Measurements from ENCODE around the gene CCDC68. TPM values are rescaled to one million over a fixed set of nuclear protein-coding genes. Genes with fewer than 3 reads are reported as not detected.

Gene CCDC68
- total and polyA plus RNA-seq, 2 of the 13 experiments (the other 11 are each of a cell fraction or from before 2014, with no cell fraction given): 4.6 to 13.3 TPM

- TF ChIP-seq ZBTB33 (CRISPR knock-in tag; IDR thresholded peaks at IDR 0.05): no peak
- TF ChIP-seq ZNF234 (CRISPR knock-in tag; conservative IDR thresholded peaks at IDR 0.05): no peak
- no peak for TF ChIP-seq HBP1 (CRISPR knock-in tag; IDR thresholded peaks at IDR 0.05; ENCODE audit: low read depth)
- no peak for TF ChIP-seq TFAP4 (IDR thresholded peaks at IDR 0.05; ENCODE audit: borderline replicate concordance, low read depth)
- no peak for TF ChIP-seq MIER2 (CRISPR knock-in tag; IDR thresholded peaks at IDR 0.05)
- no peak for TF ChIP-seq RNF219 (CRISPR knock-in tag; IDR thresholded peaks at IDR 0.05)
- no peak for TF ChIP-seq NFATC3 (CRISPR knock-in tag; IDR thresholded peaks at IDR 0.05)
- TF ChIP-seq ZNF230 (CRISPR knock-in tag; IDR thresholded peaks at IDR 0.05): no peak
Observed at GRCh38 chr18:54991981-54992380, 32.7 kb upstream of the CCDC68 start (continued).

Data from HepG2 (cell line).